Adrenal gland (tissue), 5 donors: ENCODE data around the gene SCRN3.

Source experiments
- CTCF ChIP-seq, 6 experiments: fragments of 450-650 bp in 4 of 6; fragments of 200-600 bp in 2 of 6; sonication (generic) in 1 of 6; IDR thresholded peaks; 1 replicate in 5 of 6; 2 replicates in 1 of 6; pipeline versions ENCODE4 v1.5.1 to v1.8.0; 2016 to 2021; ENCODE audit warnings: antibody characterized with exemption in 6 of 6, mild to moderate bottlenecking in 2 of 6, moderate library complexity in 1 of 6
- POLR2A ChIP-seq, 2 donors: fragments of 450-650 bp; IDR thresholded peaks; one replicate each; pipeline ENCODE4 v1.6.1; 2017; ENCODE audit warnings: antibody characterized with exemption in 2 of 2, mild to moderate bottlenecking in 2 of 2, moderate library complexity in 1 of 2
- donor health status: DM: no; HTN: no; CAD: no.

- TF ChIP-seq CTCF (IDR thresholded peaks at IDR 0.05): no peak
- TF ChIP-seq POLR2A (IDR thresholded peaks at IDR 0.05): no peak
These were observed 40.8 kb downstream of the SCRN3 start for GRCh38 chr2:174436351-174436750.
